Osteoblast (primary cell): ENCODE measurements around the gene HCN2. TPM values are rescaled to one million over a fixed set of nuclear protein-coding genes. Genes with fewer than 3 reads are reported as not detected.

ENCODE experiments used
- DNase-seq: peaks from one replicate; pipeline ENCODE4 v3.0.0; 2011; ENCODE audit warnings: low spot score, mixed read lengths; ENCODE audit not compliant: insufficient read length; ENCODE audit errors: missing footprints
- H2AFZ ChIP-seq: 2 replicates; pipeline ENCODE4 v1.6.0; 2011; ENCODE audit warnings: mild to moderate bottlenecking, low read length
- H3K27ac ChIP-seq: 2 replicates; pipeline ENCODE4 v1.5.1; 2011; ENCODE audit warnings: mild to moderate bottlenecking, low read depth, low read length, moderate library complexity
- H3K27me3 ChIP-seq: 2 replicates; pipeline ENCODE4 v1.6.0; 2012; ENCODE audit warnings: mild to moderate bottlenecking, control low read depth, inconsistent platforms, low read length, moderate library complexity; ENCODE audit not compliant: insufficient read depth
- H3K36me3 ChIP-seq: 2 replicates; pipeline ENCODE4 v1.5.1; 2011; ENCODE audit warnings: mild to moderate bottlenecking, low read length, control low read depth, moderate library complexity; ENCODE audit not compliant: insufficient read depth
- H3K4me1 ChIP-seq: 2 replicates; pipeline ENCODE4 v1.5.1; 2011; ENCODE audit warnings: mild to moderate bottlenecking, low read length, control low read depth, moderate library complexity; ENCODE audit not compliant: insufficient read depth
- H3K4me2 ChIP-seq: 2 replicates; pipeline ENCODE4 v1.6.0; 2011; ENCODE audit warnings: mild to moderate bottlenecking, low read length; ENCODE audit not compliant: insufficient read depth
- H3K4me3 ChIP-seq: fragments of 200-600 bp; sonication (generic); 3 replicates; pipeline ENCODE4 v1.5.1; 2012; ENCODE audit warnings: mild to moderate bottlenecking, low read length, inconsistent platforms; ENCODE audit not compliant: insufficient read depth
- H3K79me2 ChIP-seq: 2 replicates; pipeline ENCODE4 v1.6.0; 2012; ENCODE audit warnings: mild to moderate bottlenecking, low read length, control low read depth, inconsistent platforms; ENCODE audit not compliant: insufficient read depth
- H3K9me3 ChIP-seq: 2 replicates; pipeline ENCODE4 v1.5.1; 2011; ENCODE audit warnings: low read depth, low read length, control low read depth
- H4K20me1 ChIP-seq: 2 replicates; pipeline ENCODE4 v1.6.0; 2012; ENCODE audit warnings: mild to moderate bottlenecking, low read length, control low read depth; ENCODE audit not compliant: insufficient read depth
- total RNA-seq: library from RNA; depleted of rRNA; stranded (reverse); fragments of >200 nt; gene quantifications from 2 replicates; pipeline ENCODE4 v1.2.3, GENCODE V29; 2012
- TF ChIP-seq, protein P1 (sequence below): IDR thresholded peaks from 2 replicates; pipeline ENCODE4 v1.5.1; 2011; ENCODE audit warnings: mild to moderate bottlenecking, low read depth, low read length, moderate library complexity; ENCODE audit errors: extremely low read depth

Gene HCN2
- total RNA-seq, 1 donor: 1.4 TPM

- Histone ChIP-seq H3K27me3 (no peaks in the 10 kb centered on the region), H3K4me2 (no peak overlapping the region), H3K79me2 (no peaks in the 10 kb centered on the region), H4K20me1 (peaks cover 3% of the 10 kb centered on the region), H3K9me3 (no peaks in the 10 kb centered on the region), H3K27ac (no peak overlapping the region), H3K4me3 (no peak overlapping the region), H3K4me1 (peaks cover 4% of the 10 kb centered on the region), H2AFZ (no peak overlapping the region), H3K36me3 (no peaks in the 10 kb centered on the region)
- DNase-seq: no peak
- TF ChIP-seq, protein P1, sequence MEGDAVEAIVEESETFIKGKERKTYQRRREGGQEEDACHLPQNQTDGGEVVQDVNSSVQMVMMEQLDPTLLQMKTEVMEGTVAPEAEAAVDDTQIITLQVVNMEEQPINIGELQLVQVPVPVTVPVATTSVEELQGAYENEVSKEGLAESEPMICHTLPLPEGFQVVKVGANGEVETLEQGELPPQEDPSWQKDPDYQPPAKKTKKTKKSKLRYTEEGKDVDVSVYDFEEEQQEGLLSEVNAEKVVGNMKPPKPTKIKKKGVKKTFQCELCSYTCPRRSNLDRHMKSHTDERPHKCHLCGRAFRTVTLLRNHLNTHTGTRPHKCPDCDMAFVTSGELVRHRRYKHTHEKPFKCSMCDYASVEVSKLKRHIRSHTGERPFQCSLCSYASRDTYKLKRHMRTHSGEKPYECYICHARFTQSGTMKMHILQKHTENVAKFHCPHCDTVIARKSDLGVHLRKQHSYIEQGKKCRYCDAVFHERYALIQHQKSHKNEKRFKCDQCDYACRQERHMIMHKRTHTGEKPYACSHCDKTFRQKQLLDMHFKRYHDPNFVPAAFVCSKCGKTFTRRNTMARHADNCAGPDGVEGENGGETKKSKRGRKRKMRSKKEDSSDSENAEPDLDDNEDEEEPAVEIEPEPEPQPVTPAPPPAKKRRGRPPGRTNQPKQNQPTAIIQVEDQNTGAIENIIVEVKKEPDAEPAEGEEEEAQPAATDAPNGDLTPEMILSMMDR: no peak
Observed at GRCh38 chr19:640606-641189, 51.0 kb downstream of the HCN2 start.

- Histone ChIP-seq H3K4me2 (no peak overlapping the region), H3K36me3 (peaks cover 8% of the 10 kb centered on the region), H4K20me1 (peaks cover 3% of the 10 kb centered on the region), H2AFZ (no peak overlapping the region), H3K4me3 (no peak overlapping the region), H3K79me2 (no peaks in the 10 kb centered on the region), H3K9me3 (no peaks in the 10 kb centered on the region), H3K27ac (no peak overlapping the region), H3K4me1 (peaks cover 4% of the 10 kb centered on the region), H3K27me3 (no peaks in the 10 kb centered on the region)
- DNase-seq: no peak
- TF ChIP-seq, protein P1: no peak
Observed at GRCh38 chr19:641702-642101, 52.0 kb downstream of the HCN2 start.

- H2AFZ ChIP-seq: no peak overlapping the region
- H3K4me3 ChIP-seq: no peak overlapping the region
- H3K79me2 ChIP-seq: no peaks in the 10 kb centered on the region
- TF ChIP-seq, protein P1: no peak
- no peak overlapping the region for H3K27ac ChIP-seq
- H3K4me2 ChIP-seq: no peak overlapping the region
- no peak for DNase-seq
- peaks cover 15% of the 10 kb centered on the region for H3K36me3 ChIP-seq
- H3K9me3 ChIP-seq: no peaks in the 10 kb centered on the region
- peaks cover 3% of the 10 kb centered on the region for H4K20me1 ChIP-seq
- peaks cover 4% of the 10 kb centered on the region for H3K4me1 ChIP-seq
- H3K27me3 ChIP-seq: no peaks in the 10 kb centered on the region
Observed at GRCh38 chr19:642767-643727, 53.4 kb downstream of the HCN2 start.

DNA sequence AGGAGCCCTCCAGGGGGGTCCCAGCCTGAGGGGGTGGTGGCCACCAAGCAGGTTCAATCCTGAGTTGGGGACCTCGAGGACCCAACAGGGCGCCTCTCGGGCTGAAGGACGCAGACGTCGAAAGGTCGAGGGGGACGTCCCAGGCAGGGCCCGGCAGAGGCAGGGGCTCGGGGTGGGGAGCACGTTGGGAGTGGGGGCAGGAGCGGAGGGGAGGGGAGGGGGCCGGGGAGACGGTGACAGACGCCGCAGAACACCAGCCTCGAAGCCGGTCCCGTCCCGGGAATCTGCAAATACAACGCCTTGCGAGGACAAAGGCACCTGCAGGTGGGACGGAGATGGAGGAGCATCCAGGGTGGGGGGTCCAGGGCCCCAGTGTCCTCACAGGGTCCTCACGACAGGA, 54.1 kb downstream of the HCN2 start:
- Histone ChIP-seq H3K4me2 (no peak overlapping the region), H3K9me3 (no peaks in the 10 kb centered on the region), H2AFZ (no peak overlapping the region), H3K4me3 (no peak overlapping the region), H3K36me3 (peaks cover 20% of the 10 kb centered on the region), H3K79me2 (no peaks in the 10 kb centered on the region), H4K20me1 (peaks cover under 1% of the 10 kb centered on the region), H3K4me1 (peaks cover 4% of the 10 kb centered on the region), H3K27me3 (no peaks in the 10 kb centered on the region), H3K27ac (no peak overlapping the region)
- DNase-seq: no peak
- TF ChIP-seq, protein P1: no peak
